ENCODE measurements around the gene SEC16A. TPM values are rescaled to one million over a fixed set of nuclear protein-coding genes. Genes with fewer than 3 reads are reported as not detected.

SEC16A gene
- total and polyA plus RNA-seq, 7 experiments from 2014 or later: 25.4 to 88.5 (median 83.0) TPM

- ATAC-seq: peak; percentile 30
- no peak overlapping the region for H3K4me3 ChIP-seq (ENCODE audit: low read length)
- H3K27me3 Mint-ChIP-seq: no peaks in the 10 kb centered on the region
- H3K4me3 Mint-ChIP-seq: no peak overlapping the region
- no peak for DNase-seq
- H3K4me1 Mint-ChIP-seq: peaks cover 0 to 6% (median 0%) of the 10 kb centered on the region in 7 donors
- no peak overlapping the region for H3K27ac ChIP-seq (ENCODE audit: low read depth, low read length)
- peaks cover 7 to 59% (median 19%) of the 10 kb centered on the region in 5 donors for H3K36me3 Mint-ChIP-seq
- peaks cover 21 to 88% (median 35%) of the 10 kb centered on the region in 3 experiments for H3K36me3 ChIP-seq (ENCODE audit: control insufficient read depth in 2 of 3, insufficient read depth in 3 of 3, low read length in 3 of 3)
- H3K9me3 ChIP-seq (ENCODE audit: control insufficient read depth in 2 of 3, low read length in 3 of 3): no peaks in the 10 kb centered on the region
- no peaks in the 10 kb centered on the region for H3K4me1 ChIP-seq (ENCODE audit: control insufficient read depth in 2 of 2, insufficient read depth in 2 of 2, low read length in 2 of 2)
- ChIA-PET POLR2A (no interaction called here), CTCF (no interaction called here)
- intact Hi-C loops (cut with micrococcal nuclease): no loop called here
- H3K9me3 Mint-ChIP-seq: peaks cover 0 to 2% (median 0%) of the 10 kb centered on the region in 11 donors
- no peaks in the 10 kb centered on the region for H3K27me3 ChIP-seq (ENCODE audit: control insufficient read depth in 2 of 2, insufficient read depth in 2 of 2, low read length in 2 of 2)
- H3K27ac Mint-ChIP-seq: peak overlapping the region in 2 of 9 donors; percentile 52 to 71
Observed at GRCh38 chr9:136455043-136456002, 27.5 kb downstream of the SEC16A start.

DNA sequence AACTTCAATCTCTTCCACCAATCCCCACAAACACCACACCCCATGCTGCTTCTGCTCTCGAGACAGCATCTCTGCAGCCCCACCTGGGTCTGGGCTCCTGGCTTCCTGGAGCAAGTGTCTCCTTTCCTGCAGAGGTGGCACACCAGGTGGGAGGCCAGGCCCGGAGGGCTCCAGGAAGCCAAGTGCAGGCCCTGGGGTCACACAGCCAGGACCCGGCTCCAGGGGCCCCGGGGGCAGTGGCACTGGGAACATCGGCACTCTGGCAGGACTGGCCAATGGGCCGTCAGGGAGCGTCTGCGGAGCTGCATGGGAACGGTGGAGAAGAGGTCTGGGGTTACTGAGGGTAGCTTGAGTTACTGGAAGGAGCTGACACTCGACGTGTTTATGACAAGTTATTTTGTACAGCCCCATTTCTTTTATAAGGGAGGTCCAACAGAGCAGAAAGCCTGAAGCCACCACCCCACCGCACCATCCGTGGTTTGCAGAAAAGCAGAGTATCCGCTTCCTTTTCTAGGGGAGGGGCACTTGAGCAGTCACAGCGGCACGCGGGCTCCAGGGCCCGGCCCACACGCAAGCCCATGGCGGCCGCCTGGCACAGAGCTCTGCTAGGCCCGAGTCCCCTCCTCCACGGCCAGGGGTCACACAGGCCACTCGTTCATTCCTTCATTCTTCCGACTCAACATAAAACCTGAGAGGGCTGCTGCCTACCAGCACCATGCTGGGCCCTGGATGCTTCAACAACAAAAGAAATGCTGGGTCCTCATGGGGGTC is 28.6 kb downstream of the SEC16A start:
- no peak for DNase-seq
- POLR2A ChIA-PET: no interaction called here
- CTCF ChIA-PET: no interaction called here
- no peaks in the 10 kb centered on the region for H3K27me3 Mint-ChIP-seq
- no peak for ATAC-seq
- Histone ChIP-seq H3K27me3 (ENCODE audit: control insufficient read depth in 2 of 2, insufficient read depth in 2 of 2, low read length in 2 of 2) (no peaks in the 10 kb centered on the region), H3K27ac (ENCODE audit: low read depth, low read length) (no peak overlapping the region), H3K36me3 (ENCODE audit: control insufficient read depth in 2 of 3, insufficient read depth in 3 of 3, low read length in 3 of 3) (peaks cover 15 to 91% (median 34%) of the 10 kb centered on the region in 3 experiments), H3K4me1 (ENCODE audit: control insufficient read depth in 2 of 2, insufficient read depth in 2 of 2, low read length in 2 of 2) (no peaks in the 10 kb centered on the region), H3K9me3 (ENCODE audit: control insufficient read depth in 2 of 3, low read length in 3 of 3) (no peaks in the 10 kb centered on the region), H3K4me3 (ENCODE audit: low read length) (no peak overlapping the region)
- H3K27ac Mint-ChIP-seq: peak overlapping the region in 2 of 9 donors; percentile 38 to 52
- H3K36me3 Mint-ChIP-seq: peaks cover 7 to 58% (median 21%) of the 10 kb centered on the region in 5 donors
- no peak overlapping the region for H3K4me3 Mint-ChIP-seq
- peaks cover 0 to 2% (median 0%) of the 10 kb centered on the region in 11 donors for H3K9me3 Mint-ChIP-seq
- H3K4me1 Mint-ChIP-seq: peaks cover 0 to 6% (median 0%) of the 10 kb centered on the region in 7 donors
- intact Hi-C loops (cut with micrococcal nuclease): no loop called here

- ChIA-PET POLR2A (no interaction called here), CTCF (interaction anchor here (0.6 kb wide), 1 partner anchor 576 kb away, joined by 3 read pairs; no protein-coding TSS in a partner anchor)
- Mint-ChIP-seq H3K4me3 (no peak overlapping the region), H3K36me3 (peaks cover 7 to 55% (median 19%) of the 10 kb centered on the region in 5 donors), H3K4me1 (peaks cover 0 to 6% (median 3%) of the 10 kb centered on the region in 7 donors), H3K27ac (peak overlapping the region in 1 of 9 donors; percentile 38), H3K9me3 (peaks cover 0 to 2% (median 0%) of the 10 kb centered on the region in 11 donors), H3K27me3 (no peaks in the 10 kb centered on the region)
- no peak for ATAC-seq
- peaks cover 15 to 88% (median 29%) of the 10 kb centered on the region in 3 experiments for H3K36me3 ChIP-seq (ENCODE audit: control insufficient read depth in 2 of 3, insufficient read depth in 3 of 3, low read length in 3 of 3)
- no peaks in the 10 kb centered on the region for H3K27me3 ChIP-seq (ENCODE audit: control insufficient read depth in 2 of 2, insufficient read depth in 2 of 2, low read length in 2 of 2)
- no peak overlapping the region for H3K4me3 ChIP-seq (ENCODE audit: low read length)
- no peak overlapping the region for H3K27ac ChIP-seq (ENCODE audit: low read depth, low read length)
- H3K4me1 ChIP-seq (ENCODE audit: control insufficient read depth in 2 of 2, insufficient read depth in 2 of 2, low read length in 2 of 2): no peaks in the 10 kb centered on the region
- no peaks in the 10 kb centered on the region for H3K9me3 ChIP-seq (ENCODE audit: control insufficient read depth in 2 of 3, low read length in 3 of 3)
- intact Hi-C loops (cut with micrococcal nuclease): no loop called here
- no peak for DNase-seq
Observed at GRCh38 chr9:136453326-136453725, 29.5 kb downstream of the SEC16A start.

DNA sequence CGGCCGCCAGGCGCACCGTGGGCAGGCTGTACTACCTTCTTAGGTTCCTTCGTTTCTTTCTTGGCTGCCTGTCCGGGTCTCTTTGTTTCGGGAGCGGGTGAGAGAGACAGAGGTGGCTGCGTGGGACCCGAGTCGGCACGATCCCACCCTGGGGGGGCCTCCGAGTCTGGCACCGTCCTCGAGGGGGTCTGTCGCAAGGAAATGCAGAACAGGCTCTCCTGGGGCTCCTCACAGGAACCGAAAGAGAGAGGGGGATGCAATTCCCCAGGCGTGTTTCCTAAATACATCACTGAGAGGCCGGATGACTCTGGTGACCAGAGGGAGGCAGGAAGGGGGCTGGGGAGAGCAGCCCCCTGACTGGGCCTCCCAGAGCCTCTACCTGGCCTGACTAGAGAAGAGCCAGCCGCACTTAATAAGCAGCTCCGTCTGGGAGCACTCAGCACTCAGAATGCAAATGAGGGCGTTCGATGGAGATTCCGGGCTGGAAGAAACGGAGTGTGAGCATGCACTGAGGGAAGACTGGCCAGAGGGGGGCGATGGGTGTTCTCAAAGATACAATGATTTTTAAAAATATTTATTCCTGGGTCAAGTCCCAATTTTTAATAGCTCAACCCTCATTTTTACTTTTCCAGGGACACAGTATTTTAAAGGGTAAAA is 31.5 kb downstream of the SEC16A start:
- no peak overlapping the region for H3K4me3 ChIP-seq (ENCODE audit: low read length)
- H3K27ac Mint-ChIP-seq: no peak overlapping the region
- no peak overlapping the region for H3K27ac ChIP-seq (ENCODE audit: low read depth, low read length)
- ChIA-PET CTCF (no interaction called here), POLR2A (no interaction called here)
- intact Hi-C loops (cut with micrococcal nuclease): no loop called here
- ATAC-seq (no peak), DNase-seq (no peak)
- no peaks in the 10 kb centered on the region for H3K4me1 ChIP-seq (ENCODE audit: control insufficient read depth in 2 of 2, insufficient read depth in 2 of 2, low read length in 2 of 2)
- H3K9me3 Mint-ChIP-seq: peaks cover 0 to 3% (median 0%) of the 10 kb centered on the region in 11 donors
- H3K4me1 Mint-ChIP-seq: peaks cover 0 to 6% (median 3%) of the 10 kb centered on the region in 7 donors
- H3K27me3 ChIP-seq (ENCODE audit: control insufficient read depth in 2 of 2, insufficient read depth in 2 of 2, low read length in 2 of 2): no peaks in the 10 kb centered on the region
- H3K36me3 Mint-ChIP-seq: peaks cover 7 to 64% (median 27%) of the 10 kb centered on the region in 5 donors
- peaks cover 15 to 88% (median 34%) of the 10 kb centered on the region in 3 experiments for H3K36me3 ChIP-seq (ENCODE audit: control insufficient read depth in 2 of 3, insufficient read depth in 3 of 3, low read length in 3 of 3)
- H3K4me3 Mint-ChIP-seq: no peak overlapping the region
- no peaks in the 10 kb centered on the region for H3K9me3 ChIP-seq (ENCODE audit: control insufficient read depth in 2 of 3, low read length in 3 of 3)
- H3K27me3 Mint-ChIP-seq: no peaks in the 10 kb centered on the region

GRCh38 chr9:136448655-136449054 is 34.2 kb downstream of the SEC16A start:
- Histone ChIP-seq H3K27ac (ENCODE audit: low read depth, low read length) (no peak overlapping the region), H3K36me3 (ENCODE audit: control insufficient read depth in 2 of 3, insufficient read depth in 3 of 3, low read length in 3 of 3) (peaks cover 6 to 86% (median 32%) of the 10 kb centered on the region in 3 experiments), H3K4me3 (ENCODE audit: low read length) (no peak overlapping the region), H3K27me3 (ENCODE audit: control insufficient read depth in 2 of 2, insufficient read depth in 2 of 2, low read length in 2 of 2) (no peaks in the 10 kb centered on the region), H3K9me3 (ENCODE audit: control insufficient read depth in 2 of 3, low read length in 3 of 3) (no peaks in the 10 kb centered on the region), H3K4me1 (ENCODE audit: control insufficient read depth in 2 of 2, insufficient read depth in 2 of 2, low read length in 2 of 2) (no peaks in the 10 kb centered on the region)
- H3K27ac Mint-ChIP-seq: no peak overlapping the region
- peaks cover 12 to 66% (median 20%) of the 10 kb centered on the region in 5 donors for H3K36me3 Mint-ChIP-seq
- intact Hi-C loops (cut with micrococcal nuclease): no loop called here
- CTCF ChIA-PET: no interaction called here
- peaks cover 0 to 3% (median 0%) of the 10 kb centered on the region in 11 donors for H3K9me3 Mint-ChIP-seq
- POLR2A ChIA-PET: no interaction called here
- no peaks in the 10 kb centered on the region for H3K27me3 Mint-ChIP-seq
- no peak overlapping the region for H3K4me3 Mint-ChIP-seq
- no peak for ATAC-seq
- no peak for DNase-seq
- H3K4me1 Mint-ChIP-seq: peaks cover 0 to 4% (median 1%) of the 10 kb centered on the region in 7 donors

DNA sequence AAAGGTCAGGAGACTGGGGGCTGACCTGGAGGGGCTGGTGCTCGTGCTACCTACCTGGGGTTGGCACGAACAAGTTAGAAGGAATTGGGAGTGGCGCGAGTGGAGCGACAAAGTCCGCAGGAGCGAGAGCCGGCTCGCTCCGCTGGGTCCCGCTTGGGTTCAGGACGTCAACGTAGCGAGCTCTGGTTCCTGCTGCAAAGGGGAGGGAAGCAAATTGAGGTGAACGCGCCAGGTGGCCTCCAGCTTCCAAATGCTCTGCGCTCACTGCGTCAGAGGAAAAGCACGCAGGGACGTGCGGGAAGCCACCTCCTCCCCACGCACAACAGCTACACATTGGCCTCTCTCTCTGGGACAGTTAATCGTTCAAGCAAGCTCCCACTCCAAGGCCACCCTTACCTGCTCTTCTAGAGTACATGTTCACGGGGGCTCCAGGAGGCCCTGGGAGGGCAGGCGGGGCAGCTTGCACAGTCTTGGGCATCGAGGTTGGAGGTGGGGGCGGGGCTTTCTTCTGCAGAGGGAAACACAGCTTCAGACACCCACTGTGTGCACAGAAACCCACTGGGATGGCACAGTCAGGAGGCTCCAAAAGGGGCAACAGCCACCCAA is 35.6 kb downstream of the SEC16A start:
- H3K9me3 Mint-ChIP-seq: peaks cover 0 to 3% (median 0%) of the 10 kb centered on the region in 11 donors
- no peak overlapping the region for H3K27ac ChIP-seq (ENCODE audit: low read depth, low read length)
- H3K4me3 ChIP-seq (ENCODE audit: low read length): no peak overlapping the region
- no peak overlapping the region for H3K4me3 Mint-ChIP-seq
- no peak overlapping the region for H3K27ac Mint-ChIP-seq
- ChIA-PET CTCF (no interaction called here), POLR2A (no interaction called here)
- no peaks in the 10 kb centered on the region for H3K27me3 Mint-ChIP-seq
- H3K36me3 ChIP-seq (ENCODE audit: control insufficient read depth in 2 of 3, insufficient read depth in 3 of 3, low read length in 3 of 3): peaks cover 6 to 92% (median 28%) of the 10 kb centered on the region in 3 experiments
- no peaks in the 10 kb centered on the region for H3K27me3 ChIP-seq (ENCODE audit: control insufficient read depth in 2 of 2, insufficient read depth in 2 of 2, low read length in 2 of 2)
- intact Hi-C loops (cut with micrococcal nuclease): no loop called here
- ATAC-seq: no peak
- DNase-seq: no peak
- no peaks in the 10 kb centered on the region for H3K4me1 ChIP-seq (ENCODE audit: control insufficient read depth in 2 of 2, insufficient read depth in 2 of 2, low read length in 2 of 2)
- H3K9me3 ChIP-seq (ENCODE audit: control insufficient read depth in 2 of 3, low read length in 3 of 3): no peaks in the 10 kb centered on the region
- peaks cover 7 to 65% (median 17%) of the 10 kb centered on the region in 5 donors for H3K36me3 Mint-ChIP-seq
- H3K4me1 Mint-ChIP-seq: peaks cover 0 to 4% (median 0%) of the 10 kb centered on the region in 7 donors

Measured in naive thymus-derived CD4-positive, alpha-beta T cell (primary cell).